Activated T-helper 17 cell treated with anti-CD3 and anti-CD28 coated beads, Interleukin-2, amount 50 U/mL, for 72 hours (primary cell): Measurements from ENCODE around the gene WDR5B. TPM values are rescaled to one million over a fixed set of nuclear protein-coding genes. Genes with fewer than 3 reads are reported as not detected.
A peak's percentile ranks its signal among the peaks of the same experiment; 100 is the strongest.
"Not testable (repeated sequence)": the region's sequence is repeated elsewhere in the genome, so short reads cannot be mapped to it uniquely, and the experiment has no call there.

Experiments used
- ATAC-seq: fragments of 150-1000 bp; cut with Tn5 transposase; replicated peaks from 2 replicates; pipeline ENCODE4 v1.10.0; 2021; ENCODE audit warnings: mild to moderate bottlenecking, moderate library complexity
- H3K27ac Mint-ChIP-seq: one replicate; pipeline ENCODE4 v1.8.0; 2022; ENCODE audit warnings: mixed read lengths
- H3K27me3 Mint-ChIP-seq: one replicate; pipeline ENCODE4 v1.8.0; 2022; ENCODE audit warnings: mixed read lengths
- H3K36me3 Mint-ChIP-seq: one replicate; pipeline ENCODE4 v1.8.0; 2022; ENCODE audit warnings: low read depth, mild to moderate bottlenecking, mixed read lengths
- H3K4me1 Mint-ChIP-seq: one replicate; pipeline ENCODE4 v1.8.0; 2022; ENCODE audit warnings: mixed read lengths
- H3K4me3 Mint-ChIP-seq: one replicate; pipeline ENCODE4 v1.8.0; 2022; ENCODE audit warnings: mild to moderate bottlenecking, mixed read lengths
- H3K9me3 Mint-ChIP-seq: one replicate; pipeline ENCODE4 v1.8.0; 2022; ENCODE audit warnings: mixed read lengths
- total RNA-seq, 2 donors: library from RNA; stranded (reverse); gene quantifications; one replicate each; pipeline ENCODE4 v1.2.3, GENCODE V29; 2022

The WDR5B gene
- total RNA-seq, 2 donors from 2014 or later = 2.3 to 4.0 TPM

- peak overlapping the region; percentile 59 for H3K4me3 Mint-ChIP-seq
- peak; percentile 62 for ATAC-seq
- H3K9me3 Mint-ChIP-seq = no peaks in the 10 kb centered on the region
- H3K27me3 Mint-ChIP-seq = no peaks in the 10 kb centered on the region
- peaks cover 17% of the 10 kb centered on the region for H3K4me1 Mint-ChIP-seq
- peak overlapping the region; percentile 92 for H3K27ac Mint-ChIP-seq
- peaks cover 100% of the 10 kb centered on the region for H3K36me3 Mint-ChIP-seq
Observed at GRCh38 chr3:122366379-122366749, 49.5 kb downstream of the WDR5B start.

DNA sequence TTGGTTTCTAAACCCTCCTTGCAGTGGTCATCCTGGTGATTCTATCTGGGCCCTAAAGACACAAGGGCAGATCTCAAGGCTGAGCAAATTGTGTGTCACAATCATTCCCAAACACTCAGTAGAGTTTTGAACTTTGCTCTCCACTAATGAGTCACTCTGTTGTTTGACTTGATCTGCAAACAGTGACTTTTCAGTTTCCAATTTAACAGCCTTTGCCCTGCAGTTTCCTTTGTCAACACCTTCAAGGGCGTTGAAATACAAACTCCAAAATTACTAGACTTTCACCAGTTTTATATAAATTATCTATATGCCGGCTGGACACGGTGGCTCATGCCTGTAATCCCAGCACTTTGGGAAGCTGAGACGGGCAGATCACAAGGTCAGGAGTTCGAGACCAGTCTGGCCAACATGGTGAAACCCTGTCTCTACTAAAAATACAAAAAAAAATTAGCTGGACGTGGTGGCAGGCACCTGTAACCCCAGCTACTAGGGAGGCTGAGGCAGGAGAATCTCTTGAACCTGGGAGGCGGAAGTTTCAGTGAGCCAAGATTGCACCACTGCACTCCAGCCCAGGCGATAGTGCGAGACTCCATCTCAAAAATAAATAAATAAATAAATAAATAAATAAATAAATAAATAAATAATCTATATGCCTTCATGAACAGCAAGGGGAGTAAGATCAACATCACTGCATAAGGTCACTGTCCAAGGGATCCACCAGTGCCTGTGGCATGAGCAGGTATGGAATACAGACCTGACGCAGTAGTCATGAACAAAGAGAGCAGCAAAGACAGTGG lies 50.1 kb downstream of the WDR5B start:
- H3K4me1 Mint-ChIP-seq = peaks cover 17% of the 10 kb centered on the region
- not testable (repeated sequence) for H3K27me3 Mint-ChIP-seq, H3K9me3 Mint-ChIP-seq
- H3K27ac Mint-ChIP-seq = peak overlapping the region; percentile 92
- peak overlapping the region; percentile 59 for H3K4me3 Mint-ChIP-seq
- H3K36me3 Mint-ChIP-seq = peaks cover 97% of the 10 kb centered on the region
- peak; percentile 84 for ATAC-seq

GRCh38 chr3:122365073-122365472 lies 50.8 kb downstream of the WDR5B start:
- peak; percentile 78 for ATAC-seq
- H3K4me1 Mint-ChIP-seq = peaks cover 17% of the 10 kb centered on the region
- H3K27me3 Mint-ChIP-seq = no peaks in the 10 kb centered on the region
- H3K27ac Mint-ChIP-seq = peak overlapping the region; percentile 92
- H3K36me3 Mint-ChIP-seq = peaks cover 95% of the 10 kb centered on the region
- H3K4me3 Mint-ChIP-seq = peak overlapping the region; percentile 59
- H3K9me3 Mint-ChIP-seq = no peaks in the 10 kb centered on the region

DNA sequence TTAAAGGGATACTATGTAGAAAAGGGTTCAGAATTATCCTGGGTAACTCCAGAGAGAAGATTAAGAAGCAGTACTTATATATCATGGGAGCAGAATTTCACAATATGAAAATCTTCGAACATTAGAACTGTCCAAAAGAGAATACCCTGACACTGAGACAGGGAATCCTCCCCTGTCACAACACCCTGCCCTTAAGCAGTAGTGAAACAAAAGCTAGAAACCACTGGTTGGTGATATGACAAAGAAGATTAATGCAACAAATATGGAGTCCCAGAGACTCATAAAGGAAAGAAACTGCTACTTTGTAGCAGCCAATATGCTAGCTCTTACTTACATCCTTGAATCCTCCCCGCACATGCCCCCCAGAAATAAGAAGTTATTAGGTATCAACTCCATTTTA lies 51.4 kb downstream of the WDR5B start:
- peak overlapping the region; percentile 59 for H3K4me3 Mint-ChIP-seq
- H3K36me3 Mint-ChIP-seq = peaks cover 93% of the 10 kb centered on the region
- peak; percentile 33 for ATAC-seq
- H3K9me3 Mint-ChIP-seq = no peaks in the 10 kb centered on the region
- H3K27me3 Mint-ChIP-seq = no peaks in the 10 kb centered on the region
- peaks cover 17% of the 10 kb centered on the region for H3K4me1 Mint-ChIP-seq
- H3K27ac Mint-ChIP-seq = peak overlapping the region; percentile 92

Other genes starting within 250 kb of the WDR5B start
- gene CASR, start 232.4 kb downstream of the WDR5B start, total RNA-seq = 1 to 10 TPM in 1 of 2 donors, under 1 TPM in 1; 0.82 to 3.9 TPM
- not detected for gene CSTA, start 90.8 kb downstream of the WDR5B start, total RNA-seq
- 10 to 100 TPM; 59.7 to 97.8 TPM for gene MIX23, start 32.8 kb downstream of the WDR5B start, total RNA-seq
- 100 to 1,000 TPM; 113 to 179 TPM for gene FAM162A, start 31.9 kb downstream of the WDR5B start, total RNA-seq
- gene KPNA1, start 98.9 kb upstream of the WDR5B start, total RNA-seq = 10 to 100 TPM; 29.2 to 47.9 TPM
- gene PARP9, start 148.2 kb upstream of the WDR5B start, total RNA-seq = 10 to 100 TPM; 25.2 to 35.1 TPM
- gene DTX3L, start 148.3 kb upstream of the WDR5B start, total RNA-seq = 10 to 100 TPM; 26.0 to 44.0 TPM
- 10 to 100 TPM; 15.0 to 17.6 TPM for gene PARP15, start 161.6 kb upstream of the WDR5B start, total RNA-seq